KG1 (cell line): Measurements from ENCODE around the gene ABCB6.
A peak's percentile ranks its signal among the peaks of the same experiment; 100 is the strongest.

ENCODE experiments used
- DNase-seq: peaks from one replicate; lab custom pipeline; 2025; lab: John Stamatoyannopoulos, UW

ABCB6 gene

DNA sequence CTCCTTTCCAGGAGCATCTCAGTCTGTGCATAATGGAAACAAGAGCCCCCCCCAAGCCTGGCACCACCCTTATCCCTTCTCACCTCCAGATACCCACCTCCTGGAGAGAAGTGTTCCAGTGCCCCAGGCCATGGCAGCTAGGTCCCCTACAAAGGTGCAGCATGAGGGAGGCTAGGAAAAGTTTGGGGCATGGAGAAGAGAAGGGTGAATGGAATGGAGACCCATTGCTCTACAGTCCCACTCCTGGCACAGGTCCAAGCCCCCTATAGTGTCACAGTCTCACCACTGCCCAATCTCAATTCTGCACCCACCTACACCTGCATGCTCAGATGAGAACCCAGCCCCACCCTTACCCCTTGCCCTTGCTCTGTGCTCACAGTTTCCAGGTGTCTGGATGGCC lies 49.8 kb downstream of the ABCB6 start:
- DNase-seq, result no peak

DNA sequence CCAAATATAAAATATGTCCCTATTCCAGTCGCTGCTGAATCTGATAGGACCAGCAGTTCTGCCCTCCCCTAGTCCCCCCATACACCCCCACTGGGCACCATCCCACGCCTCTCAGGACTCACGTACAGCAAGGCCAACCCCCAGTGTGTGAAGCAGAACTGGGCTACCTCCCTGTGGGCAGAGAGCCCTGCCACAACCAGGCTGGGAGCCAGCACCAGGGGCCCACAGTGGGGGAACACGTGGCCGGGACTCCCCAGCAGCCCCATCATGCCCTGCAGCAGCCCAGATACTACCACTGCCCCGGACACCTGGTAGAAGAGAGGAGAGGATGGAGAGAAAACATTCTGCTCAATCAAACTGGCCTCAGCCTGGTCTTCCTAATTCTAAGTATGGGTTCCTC lies 50.2 kb downstream of the ABCB6 start:
- no peak for DNase-seq

DNA sequence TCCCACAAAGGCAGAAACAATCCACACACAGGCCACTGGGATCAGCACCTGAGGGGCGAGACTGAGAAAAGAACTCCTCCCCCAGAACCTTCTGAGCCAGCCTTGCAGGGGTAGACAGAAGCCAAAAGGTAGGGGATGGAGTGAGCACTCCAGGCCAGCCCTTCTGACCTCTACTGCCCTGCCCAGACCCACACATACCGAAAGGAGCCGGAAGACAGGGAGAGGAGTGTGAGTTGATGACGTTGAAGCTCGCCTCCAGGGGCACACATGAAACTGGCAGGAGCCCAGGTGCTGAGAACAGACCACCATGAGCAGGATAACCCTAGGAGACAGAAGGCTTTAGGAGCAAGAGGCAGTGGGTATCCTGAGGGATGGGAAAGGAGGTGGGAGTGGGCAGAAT lies 50.8 kb downstream of the ABCB6 start:
- no peak for DNase-seq

DNA sequence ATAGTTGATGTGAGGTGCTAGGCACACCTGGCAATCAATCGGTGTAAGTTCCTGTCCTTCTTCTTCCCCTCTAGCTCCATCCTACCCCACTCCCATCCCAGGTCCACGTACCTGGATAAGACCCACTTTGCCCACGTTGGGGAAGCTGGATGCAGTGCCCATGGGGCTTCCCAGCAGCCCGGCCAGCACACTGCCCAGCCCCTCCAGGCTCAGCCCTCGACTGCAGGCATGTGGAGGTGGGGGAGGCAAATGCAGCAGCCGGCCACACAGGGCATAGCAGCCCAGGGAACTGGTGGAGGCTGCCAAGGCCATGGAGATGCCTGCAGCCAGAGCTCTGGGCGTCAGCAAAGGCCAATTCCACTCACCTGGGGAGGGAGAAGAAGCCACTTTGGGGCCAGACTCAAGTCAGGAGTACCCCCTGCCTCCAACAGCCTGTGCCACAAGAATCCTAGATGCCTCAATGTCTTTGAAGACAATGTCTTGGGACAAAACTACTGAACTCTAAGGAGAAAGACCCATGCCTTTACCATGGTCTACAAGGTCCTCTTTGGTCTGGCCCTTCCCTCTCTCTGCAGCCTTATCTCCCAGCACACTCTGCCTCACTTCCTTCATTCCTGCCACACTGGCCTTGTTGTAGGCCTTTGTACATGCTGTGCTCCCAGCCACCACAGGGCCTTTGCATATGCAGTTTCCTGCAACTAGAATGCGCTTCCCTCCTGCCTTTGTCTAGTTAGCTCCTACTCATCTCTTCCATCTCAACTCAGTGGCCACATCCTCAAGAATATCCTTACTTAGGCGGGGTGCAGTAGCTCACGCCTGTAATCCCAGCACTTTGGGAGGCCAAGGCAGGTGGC lies 53.5 kb downstream of the ABCB6 start:
- DNase-seq, result no peak

- no peak for DNase-seq
These were observed 55.6 kb downstream of the ABCB6 start for GRCh38 chr2:219163156-219163555.

- no peak for DNase-seq
These were observed 57.7 kb downstream of the ABCB6 start for GRCh38 chr2:219161097-219161496.

DNA sequence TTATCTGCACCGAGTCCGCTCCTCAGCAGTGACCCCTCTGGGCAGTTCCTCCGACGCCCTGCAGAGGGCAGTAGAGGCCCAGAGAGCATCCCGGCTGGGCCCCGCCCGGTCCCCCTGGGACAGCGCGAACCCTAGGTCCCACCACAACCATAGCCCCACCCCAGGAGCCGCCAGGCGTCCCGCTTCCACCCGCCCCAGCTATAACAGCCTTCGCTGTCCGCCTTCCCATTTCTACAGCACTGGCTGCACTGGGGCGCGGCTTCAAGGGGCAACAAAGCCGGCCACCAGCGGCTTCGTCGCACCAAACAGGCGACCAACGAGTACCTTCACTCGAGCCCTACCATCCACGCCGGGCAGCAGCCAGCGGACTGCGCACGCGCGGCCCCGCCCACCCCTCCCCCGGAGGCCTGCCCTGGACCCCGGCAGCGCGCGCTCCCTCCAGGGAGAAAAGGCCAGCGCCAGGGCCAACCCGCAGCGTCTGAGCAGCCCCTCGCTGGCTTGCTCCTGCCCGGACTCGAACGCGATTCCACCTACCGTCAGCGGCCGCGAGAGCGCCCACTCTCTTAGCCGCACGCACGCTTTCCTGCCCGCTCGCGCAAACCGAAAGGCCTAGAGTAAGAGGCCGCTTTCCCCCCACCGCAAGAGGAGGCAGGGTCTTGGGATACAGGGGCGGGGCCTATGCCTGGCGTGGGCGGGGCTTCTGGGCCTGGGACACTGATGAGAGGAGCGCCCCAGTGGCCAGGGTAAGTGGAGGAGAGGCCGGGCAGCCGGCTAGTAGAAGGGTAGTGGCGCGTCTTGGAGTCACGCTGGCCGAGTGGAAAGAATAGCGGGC lies 58.4 kb downstream of the ABCB6 start, which contains the start of gene NHEJ1:
Gene NHEJ1, minus strand, starts transcription at position 630 of the 832 bp plus-strand sequence. CDS start 2,453 bp downstream, outside the sequence.
- DNase-seq, result peak; percentile 91
